Liver (tissue), 9 donors: ENCODE measurements around the gene GADD45GIP1. TPM values are rescaled to one million over a fixed set of nuclear protein-coding genes. Genes with fewer than 3 reads are reported as not detected.

Experiments used
- DNase-seq: peaks from one replicate; pipeline ENCODE4 v3.0.0-alpha.2; 2017; ENCODE audit warnings: low spot score
- H3K27ac ChIP-seq, 2 donors: one replicate each; pipeline ENCODE4 v1.7.0; 2013; ENCODE audit warnings: inconsistent platforms in 2 of 2, low read length in 2 of 2, control low read depth in 1 of 2, low read depth in 1 of 2, mild to moderate bottlenecking in 1 of 2
- H3K27me3 ChIP-seq, 4 donors: one replicate each; pipeline versions ENCODE4 v1.6.1 to v1.7.0; 2013; ENCODE audit warnings: low read length in 3 of 4, inconsistent platforms in 1 of 4, mild to moderate bottlenecking in 1 of 4, moderate library complexity in 1 of 4; ENCODE audit not compliant: control insufficient read depth in 4 of 4, insufficient read depth in 4 of 4
- H3K36me3 ChIP-seq, 4 donors: one replicate each; pipeline versions ENCODE4 v1.6.1 to v1.7.0; 2013; ENCODE audit warnings: low read length in 3 of 4, mild to moderate bottlenecking in 3 of 4, low read depth in 1 of 4, moderate library complexity in 1 of 4; ENCODE audit not compliant: control insufficient read depth in 4 of 4, insufficient read depth in 3 of 4
- H3K4me1 ChIP-seq, 4 donors: one replicate each; pipeline versions ENCODE4 v1.6.1 to v1.7.0; 2013; ENCODE audit warnings: low read length in 3 of 4, mild to moderate bottlenecking in 3 of 4, moderate library complexity in 1 of 4; ENCODE audit not compliant: control insufficient read depth in 4 of 4, insufficient read depth in 4 of 4
- H3K4me3 ChIP-seq, 3 donors: one replicate each; pipeline versions ENCODE4 v1.6.1 to v1.7.0; 2013; ENCODE audit warnings: low read length in 3 of 3, control low read depth in 1 of 3, low read depth in 1 of 3, mild to moderate bottlenecking in 1 of 3
- H3K9ac ChIP-seq, 2 donors: one replicate each; pipeline ENCODE4 v1.7.0; 2013; ENCODE audit warnings: low read length in 2 of 2, mild to moderate bottlenecking in 2 of 2, moderate library complexity in 2 of 2, control low read depth in 1 of 2, low read depth in 1 of 2
- H3K9me3 ChIP-seq, 4 donors: one replicate each; pipeline versions ENCODE4 v1.6.1 to v1.7.0; 2013; ENCODE audit warnings: low read length in 3 of 4; ENCODE audit not compliant: control insufficient read depth in 4 of 4
- ATF3 ChIP-seq: IDR thresholded peaks from 2 replicates; pipeline ENCODE4 v1.6.1; 2016; ENCODE audit warnings: antibody characterized with exemption
- CTCF ChIP-seq: fragments of 150-350 bp; IDR thresholded peaks from 2 replicates; pipeline ENCODE4 v1.5.1; 2017; ENCODE audit warnings: improper control_type of control experiment, low read depth, low read length; ENCODE audit not compliant: missing input control
- EGR1 ChIP-seq, 2 donors: IDR thresholded peaks; 2 replicates each; pipeline ENCODE4 v1.6.1; 2016 to 2018; ENCODE audit warnings: antibody characterized with exemption in 2 of 2, low read depth in 2 of 2
- FOXA1 ChIP-seq: IDR thresholded peaks from 2 replicates; pipeline ENCODE4 v1.6.1; 2016; ENCODE audit warnings: antibody characterized with exemption
- FOXA2 ChIP-seq: IDR thresholded peaks from 2 replicates; pipeline ENCODE4 v1.6.1; 2016; ENCODE audit warnings: antibody characterized with exemption
- GABPA ChIP-seq, 2 donors: IDR thresholded peaks in 1 of 2; conservative IDR thresholded peaks in 1 of 2; 2 replicates each; pipeline ENCODE4 v1.6.1; 2016; ENCODE audit warnings: antibody characterized with exemption in 2 of 2, mild to moderate bottlenecking in 1 of 2, moderate library complexity in 1 of 2
- HNF4A ChIP-seq, 2 donors: conservative IDR thresholded peaks; 2 replicates each; pipeline ENCODE4 v1.6.1; 2016; ENCODE audit warnings: antibody characterized with exemption in 2 of 2, mild to moderate bottlenecking in 2 of 2
- HNF4G ChIP-seq: IDR thresholded peaks from 2 replicates; pipeline ENCODE4 v1.6.1; 2016; ENCODE audit warnings: antibody characterized with exemption
- JUND ChIP-seq, 2 donors: IDR thresholded peaks; 2 replicates each; pipeline ENCODE4 v1.6.1; 2016; ENCODE audit warnings: antibody characterized with exemption in 2 of 2
- MAX ChIP-seq: IDR thresholded peaks from 2 replicates; pipeline ENCODE4 v1.6.1; 2016; ENCODE audit warnings: antibody characterized with exemption
- NR2F2 ChIP-seq: IDR thresholded peaks from 2 replicates; pipeline ENCODE4 v1.6.1; 2016; ENCODE audit warnings: antibody characterized with exemption
- RAD21 ChIP-seq, 2 donors: IDR thresholded peaks; 2 replicates each; pipeline ENCODE4 v1.6.1; 2016; ENCODE audit warnings: antibody characterized with exemption in 2 of 2, mild to moderate bottlenecking in 2 of 2
- REST ChIP-seq: IDR thresholded peaks from 2 replicates; pipeline ENCODE4 v1.6.1; 2016; ENCODE audit warnings: antibody characterized with exemption, mild to moderate bottlenecking
- RXRA ChIP-seq, 2 donors: IDR thresholded peaks; 2 replicates each; pipeline ENCODE4 v1.6.1; 2017 to 2018; ENCODE audit warnings: antibody characterized with exemption in 2 of 2, mild to moderate bottlenecking in 1 of 2
- SP1 ChIP-seq: IDR thresholded peaks from 2 replicates; pipeline ENCODE4 v1.6.1; 2018; ENCODE audit warnings: antibody characterized with exemption, mild to moderate bottlenecking
- TAF1 ChIP-seq: conservative IDR thresholded peaks from 2 replicates; pipeline ENCODE4 v1.6.1; 2016; ENCODE audit warnings: antibody characterized with exemption, mild to moderate bottlenecking
- YY1 ChIP-seq: IDR thresholded peaks from 2 replicates; pipeline ENCODE4 v1.6.1; 2016; ENCODE audit warnings: antibody characterized with exemption, mild to moderate bottlenecking
- ZBTB33 ChIP-seq: IDR thresholded peaks from 2 replicates; pipeline ENCODE4 v1.6.1; 2016; ENCODE audit warnings: antibody characterized with exemption
- WGBS: extraction: QIAGEN DNeasy Blood & Tissue Kit; methylation state at CpG from one replicate; pipeline ENCODE4 v1.1.7; 2013; 5-methylcytosine and 5-hydroxymethylcytosine counted together
- polyA plus RNA-seq, 2 donors: library from polyadenylated mRNA; stranded (reverse) in 1 of 2; unstranded in 1 of 2; fragments of 200-250 nt in 1 of 2; fragments of >200 nt in 1 of 2; fragmentation: Nextera tagmentation in 1 of 2; extraction: Ambion mirVana in 1 of 2; gene quantifications; one replicate each; pipeline versions ENCODE4 v1.2.1 to v1.2.3, GENCODE V29; 2013 to 2015
- total RNA-seq, 2 donors: library from RNA; depleted of rRNA; stranded (reverse); fragments of >200 nt; gene quantifications; one replicate each; pipeline ENCODE4 v1.2.3, GENCODE V29; 2014
- donor health status: healthy.
- donor health status: healthy.
- donor health status: healthy.
- donor health status: healthy.
- donor health status: healthy.

The GADD45GIP1 gene
- total and polyA plus RNA-seq, 4 donors: 8.4 to 54.2 (median 22.9) TPM

- Histone ChIP-seq H3K36me3 (no peaks in the 10 kb centered on the region), H3K9me3 (no peaks in the 10 kb centered on the region), H3K4me1 (peaks cover 0 to 15% (median 10%) of the 10 kb centered on the region in 4 donors), H3K4me3 (peak overlapping the region in 1 of 3 donors; percentile 44), H3K27ac (no peak overlapping the region), H3K27me3 (no peaks in the 10 kb centered on the region), H3K9ac (peak overlapping the region in 1 of 2 donors; percentile 84)
- 53% methylated on average over 8 of the region's 8 CpGs for WGBS
- no peak for DNase-seq
- no peak for TF ChIP-seq EGR1 (IDR thresholded peaks at IDR 0.05; ENCODE audit: low read depth in 2 of 2)
- TF ChIP-seq TAF1: no peak
- no peak for TF ChIP-seq MAX
- no peak for TF ChIP-seq FOXA1
- TF ChIP-seq HNF4G: no peak
- TF ChIP-seq ZBTB33: no peak
- no peak for TF ChIP-seq GABPA (IDR thresholded peaks at IDR 0.05 in 1 of 2, conservative IDR thresholded peaks at IDR 0.05 in 1 of 2)
- TF ChIP-seq NR2F2: no peak
- no peak for TF ChIP-seq ATF3
- TF ChIP-seq RXRA (IDR thresholded peaks at IDR 0.05): no peak
- no peak for TF ChIP-seq CTCF
- TF ChIP-seq JUND (IDR thresholded peaks at IDR 0.05): no peak
- TF ChIP-seq FOXA2: no peak
- TF ChIP-seq SP1: no peak
- TF ChIP-seq HNF4A (conservative IDR thresholded peaks at IDR 0.05): no peak
- no peak for TF ChIP-seq RAD21 (IDR thresholded peaks at IDR 0.05)
- no peak for TF ChIP-seq YY1
- no peak for TF ChIP-seq REST
These were observed 8.8 kb upstream of the GADD45GIP1 start for GRCh38 chr19:12965812-12966135.
